Measurements from ENCODE around the gene DPP9. TPM values are rescaled to one million over a fixed set of nuclear protein-coding genes. Genes with fewer than 3 reads are reported as not detected.

DPP9 gene
- total and polyA plus RNA-seq, 4 experiments from 2014 or later, result 10.7 to 93.9 (median 59.3) TPM

- no peaks in the 10 kb centered on the region for H3K36me3 ChIP-seq (ENCODE audit: insufficient read depth, low read length)
- no peaks in the 10 kb centered on the region for H3K27me3 ChIP-seq (ENCODE audit: insufficient read depth, low read length)
- no peak for DNase-seq
- H3K9me3 ChIP-seq (ENCODE audit: control insufficient read depth in 1 of 2, low read length in 2 of 2), result no peaks in the 10 kb centered on the region
- CTCF ChIA-PET (ENCODE audit: partially characterized antibody), result interaction anchor here (1.8 kb wide), 1 partner anchor 9 kb away, joined by 15 read pairs; no protein-coding TSS in a partner anchor
- Mint-ChIP-seq H3K27ac (peak overlapping the region in 1 of 7 donors; percentile 24), H3K36me3 (peaks cover 0 to 15% of the 10 kb centered on the region in 2 donors), H3K4me1 (peaks cover 4 to 19% (median 7%) of the 10 kb centered on the region in 4 donors), H3K9me3 (no peaks in the 10 kb centered on the region), H3K27me3 (no peaks in the 10 kb centered on the region), H3K4me3 (peak overlapping the region in 1 of 8 donors; percentile 46)
- POLR2A ChIA-PET (ENCODE audit: partially characterized antibody), result no interaction called here
- H3K4me1 ChIP-seq (ENCODE audit: insufficient read depth, low read length), result peaks cover 9% of the 10 kb centered on the region
- no peak overlapping the region for H3K27ac ChIP-seq (ENCODE audit: low read depth, low read length)
- intact Hi-C loops (cut with micrococcal nuclease), result no loop called here
- H3K4me3 ChIP-seq (ENCODE audit: low read length in 2 of 2), result no peak overlapping the region
These were observed 77.9 kb downstream of the DPP9 start for GRCh38 chr19:4645718-4646117.

DNA sequence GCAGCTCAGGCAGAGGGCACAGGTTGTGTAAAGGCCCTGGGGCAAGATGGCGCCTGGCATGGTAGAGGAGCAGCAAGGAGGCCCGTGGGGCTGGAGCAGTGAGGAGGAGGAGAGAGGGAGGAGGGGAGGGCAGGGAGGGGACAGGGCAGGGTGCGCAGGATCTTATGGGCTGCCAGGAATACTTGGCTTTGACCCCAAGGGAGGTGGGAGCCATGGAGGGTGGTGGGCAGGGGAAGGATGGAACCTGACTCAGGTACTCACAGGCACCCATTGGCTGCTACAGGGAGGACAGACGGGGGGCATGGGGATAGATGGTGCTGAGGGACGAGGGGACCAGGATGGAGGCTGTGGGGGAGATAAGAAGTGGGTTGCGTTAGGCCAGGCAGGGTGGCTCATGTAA is 81.0 kb downstream of the DPP9 start:
- Histone ChIP-seq H3K9me3 (ENCODE audit: control insufficient read depth in 1 of 2, low read length in 2 of 2) (no peaks in the 10 kb centered on the region), H3K36me3 (ENCODE audit: insufficient read depth, low read length) (no peaks in the 10 kb centered on the region), H3K27ac (ENCODE audit: low read depth, low read length) (no peak overlapping the region), H3K4me3 (ENCODE audit: low read length in 2 of 2) (no peak overlapping the region), H3K4me1 (ENCODE audit: insufficient read depth, low read length) (peaks cover 30% of the 10 kb centered on the region), H3K27me3 (ENCODE audit: insufficient read depth, low read length) (no peaks in the 10 kb centered on the region)
- ChIA-PET CTCF (ENCODE audit: partially characterized antibody) (no interaction called here), POLR2A (ENCODE audit: partially characterized antibody) (interaction anchor here (1.0 to 1.3 kb wide), 2 partner anchors 8 to 27 kb away, joined by 3 read pairs; no protein-coding TSS in a partner anchor)
- no peak for DNase-seq
- Mint-ChIP-seq H3K36me3 (peaks cover 0 to 9% of the 10 kb centered on the region in 2 donors), H3K9me3 (no peaks in the 10 kb centered on the region), H3K27me3 (no peaks in the 10 kb centered on the region), H3K4me1 (peaks cover 8 to 31% (median 22%) of the 10 kb centered on the region in 4 donors), H3K27ac (peak overlapping the region in 2 of 7 donors; percentile 12 to 66), H3K4me3 (peak overlapping the region in 4 of 8 donors; percentile 25 to 55 (median 31))
- intact Hi-C loops (cut with micrococcal nuclease), result no loop called here

- Mint-ChIP-seq H3K4me3 (peak overlapping the region in 6 of 8 donors; percentile 6 to 64 (median 38)), H3K27me3 (no peaks in the 10 kb centered on the region), H3K27ac (peak overlapping the region in 5 of 7 donors; percentile 7 to 72 (median 38)), H3K36me3 (peaks cover 0 to 5% of the 10 kb centered on the region in 2 donors), H3K9me3 (no peaks in the 10 kb centered on the region), H3K4me1 (peaks cover 9 to 41% (median 27%) of the 10 kb centered on the region in 4 donors)
- Histone ChIP-seq H3K9me3 (ENCODE audit: control insufficient read depth in 1 of 2, low read length in 2 of 2) (no peaks in the 10 kb centered on the region), H3K4me3 (ENCODE audit: low read length in 2 of 2) (no peak overlapping the region), H3K4me1 (ENCODE audit: insufficient read depth, low read length) (peaks cover 36% of the 10 kb centered on the region), H3K27ac (ENCODE audit: low read depth, low read length) (peak overlapping the region; percentile 78), H3K27me3 (ENCODE audit: insufficient read depth, low read length) (no peaks in the 10 kb centered on the region), H3K36me3 (ENCODE audit: insufficient read depth, low read length) (no peaks in the 10 kb centered on the region)
- no peak for DNase-seq
- intact Hi-C loops (cut with micrococcal nuclease), result no loop called here
- ChIA-PET POLR2A (ENCODE audit: partially characterized antibody) (interaction anchor here (1.3 kb wide), 1 partner anchor 9 kb away, joined by 3 read pairs; no protein-coding TSS in a partner anchor), CTCF (ENCODE audit: partially characterized antibody) (no interaction called here)
These were observed 82.5 kb downstream of the DPP9 start for GRCh38 chr19:4641132-4641531.

DNA sequence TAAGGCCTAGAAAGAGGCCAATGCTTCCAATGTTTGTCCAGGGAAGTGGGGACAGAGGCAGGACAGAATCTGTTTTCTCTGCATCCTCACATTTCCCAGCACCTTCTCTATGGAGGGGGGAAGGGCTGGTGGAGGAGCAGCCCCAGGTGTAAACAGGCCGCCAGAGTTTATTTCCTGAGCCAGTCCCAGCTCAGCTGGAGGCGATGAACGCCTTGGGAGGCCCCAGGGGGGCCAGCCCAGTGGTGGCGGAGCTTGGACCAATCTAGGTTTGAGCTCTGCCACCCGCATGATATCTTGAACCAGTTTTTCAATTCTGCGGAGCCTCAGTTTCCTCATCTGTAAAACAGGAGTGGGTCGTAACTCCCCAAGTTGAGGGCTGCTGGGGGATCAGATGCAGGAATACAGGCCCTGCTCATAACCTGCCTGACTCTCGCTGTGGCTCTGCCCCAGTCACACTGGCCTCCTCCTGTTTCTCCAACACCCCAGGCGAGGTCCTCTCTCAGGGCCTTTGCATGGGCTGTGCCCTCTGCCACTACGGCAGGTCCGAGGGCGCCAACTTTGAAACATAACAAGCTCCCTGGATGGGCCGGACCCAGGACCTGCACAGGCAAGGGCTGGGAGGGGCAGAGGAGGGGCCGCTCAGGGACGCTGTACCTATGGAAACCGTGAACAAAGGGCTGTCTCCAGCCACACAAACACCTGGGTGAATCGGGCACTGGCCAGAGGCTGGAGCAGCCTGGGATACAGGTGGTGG is 83.2 kb downstream of the DPP9 start:
- H3K4me3 Mint-ChIP-seq, result peak overlapping the region; percentile 95 to 98 (median 97)
- intact Hi-C loops (cut with micrococcal nuclease), result no loop called here
- H3K9me3 Mint-ChIP-seq, result no peaks in the 10 kb centered on the region
- H3K4me1 Mint-ChIP-seq, result peaks cover 9 to 41% (median 27%) of the 10 kb centered on the region in 4 donors
- POLR2A ChIA-PET (ENCODE audit: partially characterized antibody), result interaction anchor here (1.0 to 1.6 kb wide), 3 partner anchors 30 to 393 kb away, joined by 3 to 11 read pairs (median 4); partner anchors contain the start of genes MYDGF and YJU2
- Histone ChIP-seq H3K36me3 (ENCODE audit: insufficient read depth, low read length) (no peaks in the 10 kb centered on the region), H3K27ac (ENCODE audit: low read depth, low read length) (peak overlapping the region; percentile 78), H3K4me3 (ENCODE audit: low read length in 2 of 2) (peak overlapping the region; percentile 90 to 94), H3K27me3 (ENCODE audit: insufficient read depth, low read length) (no peaks in the 10 kb centered on the region), H3K4me1 (ENCODE audit: insufficient read depth, low read length) (peaks cover 40% of the 10 kb centered on the region), H3K9me3 (ENCODE audit: control insufficient read depth in 1 of 2, low read length in 2 of 2) (no peaks in the 10 kb centered on the region)
- H3K27me3 Mint-ChIP-seq, result no peaks in the 10 kb centered on the region
- peak overlapping the region; percentile 89 to 97 (median 93) for H3K27ac Mint-ChIP-seq
- CTCF ChIA-PET (ENCODE audit: partially characterized antibody), result interaction anchor here (0.9 kb wide), 1 partner anchor 71 kb away, joined by 3 read pairs; no protein-coding TSS in a partner anchor
- no peak for DNase-seq
- peaks cover 0 to 5% of the 10 kb centered on the region in 2 donors for H3K36me3 Mint-ChIP-seq

DNA sequence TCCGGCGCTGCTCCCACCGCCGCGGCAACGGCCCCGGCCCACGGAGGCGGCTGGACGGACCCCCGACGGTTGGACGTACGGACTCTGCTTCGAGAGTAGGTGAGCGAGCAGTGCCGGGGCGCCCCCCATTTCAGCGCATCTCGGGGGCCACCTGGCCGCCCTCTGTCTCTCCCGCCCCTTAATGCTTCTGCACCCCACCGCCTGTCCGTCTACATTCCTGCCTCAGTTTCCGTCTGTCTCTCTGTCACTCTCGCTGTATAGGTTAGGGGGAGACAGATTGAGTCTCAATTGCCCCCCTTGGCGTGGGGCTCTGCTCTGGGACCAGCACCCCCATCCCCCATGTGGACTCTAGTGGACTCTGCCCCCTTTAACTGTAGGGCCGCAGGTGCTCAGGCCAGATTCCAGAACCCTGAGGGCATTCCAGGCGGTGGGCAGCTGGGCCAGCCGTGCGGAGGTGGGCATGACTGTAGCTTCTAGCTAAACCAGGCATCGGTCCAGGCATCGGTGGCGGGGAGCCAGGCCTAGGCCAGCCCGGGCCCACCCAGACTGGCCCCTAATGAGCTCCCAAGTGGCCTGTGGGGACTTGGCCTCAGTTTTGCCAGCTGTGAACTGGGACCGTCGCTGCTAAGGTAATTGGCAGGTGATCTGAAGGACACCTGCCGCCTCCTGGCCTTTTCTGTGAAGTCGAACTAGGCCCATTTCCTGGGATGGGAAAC is 84.0 kb downstream of the DPP9 start:
- peak overlapping the region; percentile 89 to 97 (median 93) for H3K27ac Mint-ChIP-seq
- Histone ChIP-seq H3K4me1 (ENCODE audit: insufficient read depth, low read length) (peaks cover 40% of the 10 kb centered on the region), H3K27ac (ENCODE audit: low read depth, low read length) (peak overlapping the region; percentile 78), H3K36me3 (ENCODE audit: insufficient read depth, low read length) (no peaks in the 10 kb centered on the region), H3K4me3 (ENCODE audit: low read length in 2 of 2) (peak overlapping the region; percentile 90 to 94), H3K9me3 (ENCODE audit: control insufficient read depth in 1 of 2, low read length in 2 of 2) (no peaks in the 10 kb centered on the region), H3K27me3 (ENCODE audit: insufficient read depth, low read length) (no peaks in the 10 kb centered on the region)
- H3K4me1 Mint-ChIP-seq, result peaks cover 8 to 41% (median 27%) of the 10 kb centered on the region in 4 donors
- CTCF ChIA-PET (ENCODE audit: partially characterized antibody), result interaction anchor here (0.9 kb wide), 1 partner anchor 70 kb away, joined by 3 read pairs; no protein-coding TSS in a partner anchor
- H3K27me3 Mint-ChIP-seq, result no peaks in the 10 kb centered on the region
- POLR2A ChIA-PET (ENCODE audit: partially characterized antibody), result interaction anchor here (1.0 to 1.6 kb wide), 3 partner anchors 31 to 393 kb away, joined by 3 to 11 read pairs (median 4); partner anchors contain the start of genes MYDGF and YJU2
- no peaks in the 10 kb centered on the region for H3K9me3 Mint-ChIP-seq
- intact Hi-C loops (cut with micrococcal nuclease), result loop anchor here (1.0 to 5.0 kb wide), 6 partner anchors 31 to 457 kb away; partner anchors contain the start of genes ANKRD24, CHAF1A, FEM1A and HDGFL2
- DNase-seq, result peak in 4 of 5 donors; percentile 5 to 17 (median 11)
- H3K4me3 Mint-ChIP-seq, result peak overlapping the region; percentile 95 to 98 (median 97)
- H3K36me3 Mint-ChIP-seq, result peaks cover 0 to 5% of the 10 kb centered on the region in 2 donors

DNA sequence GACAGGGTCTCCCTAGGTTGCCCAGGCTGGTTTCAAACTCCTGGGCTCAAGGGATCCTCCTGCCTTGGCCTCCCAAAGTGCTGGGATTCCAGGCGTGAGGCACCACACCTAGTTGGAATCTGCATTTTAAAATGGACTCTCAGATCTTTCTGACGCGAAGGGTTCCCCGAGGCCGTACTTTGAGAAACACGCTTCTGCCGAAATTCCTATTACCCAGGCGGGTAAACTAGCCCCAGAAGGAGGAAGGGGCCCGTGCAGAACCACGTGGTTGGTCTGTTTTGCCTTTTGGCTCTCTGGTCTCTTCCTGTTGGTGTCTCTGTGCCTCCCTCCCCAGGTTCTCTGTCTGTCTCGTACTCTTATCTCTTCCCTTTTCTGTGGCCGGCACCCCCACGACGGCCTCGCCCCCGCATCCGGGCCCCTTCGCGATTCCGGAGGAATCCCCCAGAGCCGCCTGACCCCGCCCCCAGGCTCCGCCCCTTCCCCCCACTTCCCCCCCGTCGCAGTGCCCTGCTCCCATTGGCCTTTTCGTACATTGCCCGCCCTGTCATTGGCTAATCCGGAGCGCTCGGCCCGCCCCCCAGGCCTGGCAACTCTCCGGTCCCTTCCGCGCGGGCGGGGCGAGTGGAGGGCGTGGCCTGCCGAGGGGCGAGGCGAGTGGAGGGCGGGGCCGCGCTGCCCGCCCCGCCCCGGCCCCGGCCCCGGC is 84.7 kb downstream of the DPP9 start, which contains the start of gene TNFAIP8L1:
Gene TNFAIP8L1 (plus strand): TSS at position 689 of the 703 bp plus-strand sequence. CDS start 12,354 bp downstream, outside the sequence.
- H3K36me3 Mint-ChIP-seq, result peaks cover 0 to 5% of the 10 kb centered on the region in 2 donors
- no peaks in the 10 kb centered on the region for H3K27me3 ChIP-seq (ENCODE audit: insufficient read depth, low read length)
- peak within 1 kb of the TSS; percentile 83 for H3K27ac ChIP-seq (ENCODE audit: low read depth, low read length)
- no peaks in the 10 kb centered on the region for H3K9me3 Mint-ChIP-seq
- peaks cover 8 to 41% (median 27%) of the 10 kb centered on the region in 4 donors for H3K4me1 Mint-ChIP-seq
- intact Hi-C loops (cut with micrococcal nuclease), result loop anchor here (1.0 to 5.0 kb wide), 6 partner anchors 31 to 457 kb away; partner anchors contain the start of genes ANKRD24, CHAF1A, FEM1A and HDGFL2
- H3K9me3 ChIP-seq (ENCODE audit: control insufficient read depth in 1 of 2, low read length in 2 of 2), result no peaks in the 10 kb centered on the region
- peak; percentile 98 to 100 (median 99) for DNase-seq
- H3K36me3 ChIP-seq (ENCODE audit: insufficient read depth, low read length), result no peaks in the 10 kb centered on the region
- no peaks in the 10 kb centered on the region for H3K27me3 Mint-ChIP-seq
- peak within 1 kb of the TSS; percentile 94 to 99 (median 99) for H3K27ac Mint-ChIP-seq
- peak within 1 kb of the TSS; percentile 95 to 98 (median 97) for H3K4me3 Mint-ChIP-seq
- CTCF ChIA-PET (ENCODE audit: partially characterized antibody), result interaction anchor here (3.3 kb wide), 1 partner anchor 62 kb away, joined by 57 read pairs; no protein-coding TSS in a partner anchor
- peaks cover 40% of the 10 kb centered on the region for H3K4me1 ChIP-seq (ENCODE audit: insufficient read depth, low read length)
- POLR2A ChIA-PET (ENCODE audit: partially characterized antibody), result interaction anchor here (1.0 to 1.6 kb wide), 3 partner anchors 31 to 392 kb away, joined by 3 to 11 read pairs (median 4); partner anchors contain the start of genes MYDGF and YJU2
- peak within 1 kb of the TSS; percentile 90 to 94 for H3K4me3 ChIP-seq (ENCODE audit: low read length in 2 of 2)

All from CD4-positive, alpha-beta memory T cell (primary cell).